Loucy (cell line): ENCODE measurements around the gene SPINDOC.
A peak's percentile ranks its signal among the peaks of the same experiment; 100 is the strongest.

ENCODE experiments used
- H2AFZ ChIP-seq: fragments of 200-600 bp; sonication (generic); 2 replicates; pipeline ENCODE4 v1.6.0; 2016; ENCODE audit warnings: antibody characterized with exemption, mild to moderate bottlenecking, low read length, moderate library complexity
- H3F3A ChIP-seq: fragments of 200-600 bp; 2 replicates; pipeline ENCODE4 v1.6.0; 2016; ENCODE audit warnings: antibody characterized with exemption, low read depth, mild to moderate bottlenecking
- H3K27me3 ChIP-seq: fragments of 200-600 bp; sonication (generic); 2 replicates; pipeline ENCODE4 v1.6.1; 2014; ENCODE audit warnings: low read length, mild to moderate bottlenecking; ENCODE audit not compliant: insufficient read depth, poor library complexity, severe bottlenecking
- H3K36me3 ChIP-seq: fragments of 200-600 bp; sonication (generic); 2 replicates; pipeline ENCODE4 v1.6.1; 2016; ENCODE audit warnings: low read length; ENCODE audit not compliant: insufficient read depth
- H3K4me1 ChIP-seq: fragments of 200-600 bp; sonication (generic); 2 replicates; pipeline ENCODE4 v1.5.1; 2014; ENCODE audit warnings: low read length, mild to moderate bottlenecking; ENCODE audit not compliant: insufficient read depth, poor library complexity, severe bottlenecking
- H3K4me2 ChIP-seq: fragments of 200-600 bp; sonication (generic); 2 replicates; pipeline ENCODE4 v1.6.0; 2014; ENCODE audit warnings: antibody characterized with exemption, low read length, low read depth, mild to moderate bottlenecking; ENCODE audit not compliant: poor library complexity, severe bottlenecking
- H3K4me3 ChIP-seq: fragments of 200-600 bp; sonication (generic); 2 replicates; pipeline ENCODE4 v1.5.1; 2014; ENCODE audit warnings: low read length, mild to moderate bottlenecking, mixed read lengths; ENCODE audit not compliant: poor library complexity, severe bottlenecking
- H3K79me2 ChIP-seq: fragments of 200-600 bp; sonication (generic); 2 replicates; pipeline ENCODE4 v1.6.1; 2014; ENCODE audit warnings: low read length; ENCODE audit not compliant: insufficient read depth
- H3K9ac ChIP-seq: fragments of 200-600 bp; sonication (generic); 2 replicates; pipeline ENCODE4 v1.6.0; 2014; ENCODE audit warnings: mild to moderate bottlenecking, low read depth, low read length, moderate library complexity; ENCODE audit not compliant: poor library complexity, severe bottlenecking
- H3K9me2 ChIP-seq: fragments of 200-600 bp; sonication (generic); replicated peaks from 2 replicates; pipeline ENCODE4 v1.6.1; 2016; ENCODE audit warnings: low read depth, low read length, mixed read lengths
- H3K9me3 ChIP-seq: fragments of 200-600 bp; sonication (generic); 2 replicates; pipeline ENCODE4 v1.6.1; 2014; ENCODE audit warnings: mild to moderate bottlenecking, antibody characterized with exemption, low read length, low read depth; ENCODE audit not compliant: insufficient read depth
- H4K20me1 ChIP-seq: fragments of 200-600 bp; sonication (generic); 2 replicates; pipeline ENCODE4 v1.6.0; 2014; ENCODE audit warnings: antibody characterized with exemption, low read length, mild to moderate bottlenecking; ENCODE audit not compliant: insufficient read depth, poor library complexity, severe bottlenecking
- EZH2phosphoT487 ChIP-seq: fragments of 200-600 bp; IDR thresholded peaks from 2 replicates; pipeline ENCODE4 v1.6.1; 2018; ENCODE audit warnings: antibody characterized with exemption, mild to moderate bottlenecking, moderate library complexity, borderline replicate concordance
- TF ChIP-seq, protein P1 (sequence below): fragments of 200-600 bp; sonication (generic); conservative IDR thresholded peaks from 2 replicates; pipeline ENCODE4 v1.5.1; 2014; ENCODE audit warnings: mild to moderate bottlenecking, antibody characterized with exemption, low read length

Gene SPINDOC

DNA sequence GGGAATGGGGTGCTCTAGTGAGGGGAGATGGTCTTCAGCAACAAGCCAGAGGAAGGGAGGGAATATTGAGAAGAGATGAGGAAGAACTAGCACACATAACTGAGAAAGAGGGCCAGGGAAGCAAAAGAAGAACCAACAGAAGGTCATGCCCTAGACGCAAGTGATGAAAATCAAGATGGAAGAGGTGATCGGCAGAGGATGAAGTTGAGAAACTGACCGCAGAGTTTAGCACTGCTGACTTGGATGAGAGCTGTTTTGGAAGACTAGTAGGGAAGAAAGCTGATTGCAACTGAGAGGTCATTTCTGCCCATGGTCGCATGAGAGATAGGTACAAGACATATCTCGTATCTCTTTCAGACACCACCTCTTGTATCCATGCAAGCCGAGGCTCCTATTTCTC lies 2.9 kb downstream of the SPINDOC start:
- H3K9me2 ChIP-seq: no peaks in the 10 kb centered on the region
- no peak overlapping the region for H2AFZ ChIP-seq
- peaks cover 37% of the 10 kb centered on the region for H3K36me3 ChIP-seq
- H3F3A ChIP-seq: no peaks in the 10 kb centered on the region
- peaks cover 56% of the 10 kb centered on the region for H3K79me2 ChIP-seq
- TF ChIP-seq EZH2phosphoT487: no peak
- TF ChIP-seq, protein P1, sequence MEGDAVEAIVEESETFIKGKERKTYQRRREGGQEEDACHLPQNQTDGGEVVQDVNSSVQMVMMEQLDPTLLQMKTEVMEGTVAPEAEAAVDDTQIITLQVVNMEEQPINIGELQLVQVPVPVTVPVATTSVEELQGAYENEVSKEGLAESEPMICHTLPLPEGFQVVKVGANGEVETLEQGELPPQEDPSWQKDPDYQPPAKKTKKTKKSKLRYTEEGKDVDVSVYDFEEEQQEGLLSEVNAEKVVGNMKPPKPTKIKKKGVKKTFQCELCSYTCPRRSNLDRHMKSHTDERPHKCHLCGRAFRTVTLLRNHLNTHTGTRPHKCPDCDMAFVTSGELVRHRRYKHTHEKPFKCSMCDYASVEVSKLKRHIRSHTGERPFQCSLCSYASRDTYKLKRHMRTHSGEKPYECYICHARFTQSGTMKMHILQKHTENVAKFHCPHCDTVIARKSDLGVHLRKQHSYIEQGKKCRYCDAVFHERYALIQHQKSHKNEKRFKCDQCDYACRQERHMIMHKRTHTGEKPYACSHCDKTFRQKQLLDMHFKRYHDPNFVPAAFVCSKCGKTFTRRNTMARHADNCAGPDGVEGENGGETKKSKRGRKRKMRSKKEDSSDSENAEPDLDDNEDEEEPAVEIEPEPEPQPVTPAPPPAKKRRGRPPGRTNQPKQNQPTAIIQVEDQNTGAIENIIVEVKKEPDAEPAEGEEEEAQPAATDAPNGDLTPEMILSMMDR: no peak
- H3K4me3 ChIP-seq: peak overlapping the region; percentile 98
- H4K20me1 ChIP-seq: peaks cover 47% of the 10 kb centered on the region
- H3K27me3 ChIP-seq: no peaks in the 10 kb centered on the region
- peak overlapping the region; percentile 98 for H3K4me2 ChIP-seq
- H3K9ac ChIP-seq: peak overlapping the region; percentile 52
- peaks cover 37% of the 10 kb centered on the region for H3K4me1 ChIP-seq
- H3K9me3 ChIP-seq: no peaks in the 10 kb centered on the region

DNA sequence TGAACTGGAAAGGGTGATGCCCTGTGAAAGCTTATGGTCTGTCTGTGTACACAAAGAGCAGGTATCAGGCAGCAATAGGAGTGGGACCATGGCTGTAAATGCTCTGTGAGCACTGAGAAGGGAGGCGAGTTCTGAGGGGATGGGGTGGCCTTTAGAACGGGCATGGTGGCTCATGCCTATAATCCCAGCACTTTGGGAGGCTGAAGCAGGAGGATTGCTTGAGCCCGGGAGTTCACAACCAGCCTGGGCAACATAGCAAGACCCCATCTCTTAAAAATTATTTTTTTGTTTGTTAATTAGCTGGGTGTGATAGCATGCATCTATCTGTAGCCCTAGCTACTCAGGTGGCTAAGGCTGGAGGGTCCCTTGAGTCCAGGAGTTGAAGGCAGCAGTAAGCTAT lies 3.5 kb downstream of the SPINDOC start:
- Histone ChIP-seq H3K27me3 (no peaks in the 10 kb centered on the region), H3K4me2 (peak overlapping the region; percentile 98), H2AFZ (no peak overlapping the region), H3K9me2 (no peaks in the 10 kb centered on the region), H3K36me3 (peaks cover 43% of the 10 kb centered on the region), H3K9ac (peak overlapping the region; percentile 52), H3K79me2 (peaks cover 56% of the 10 kb centered on the region), H3K9me3 (no peaks in the 10 kb centered on the region), H4K20me1 (peaks cover 47% of the 10 kb centered on the region), H3K4me1 (peaks cover 32% of the 10 kb centered on the region), H3K4me3 (peak overlapping the region; percentile 98), H3F3A (no peaks in the 10 kb centered on the region)
- TF ChIP-seq, protein P1: no peak
- no peak for TF ChIP-seq EZH2phosphoT487

GRCh38 chr11:63817758-63818498 lies 4.7 kb downstream of the SPINDOC start:
- TF ChIP-seq EZH2phosphoT487: no peak
- TF ChIP-seq, protein P1: no peak
- Histone ChIP-seq H3K79me2 (peaks cover 60% of the 10 kb centered on the region), H3F3A (no peaks in the 10 kb centered on the region; the same call in 1 of the 2 replicates), H3K36me3 (peaks cover 54% of the 10 kb centered on the region), H4K20me1 (peaks cover 47% of the 10 kb centered on the region), H3K27me3 (no peaks in the 10 kb centered on the region), H3K9ac (no peak overlapping the region), H3K4me1 (peaks cover 22% of the 10 kb centered on the region), H2AFZ (no peak overlapping the region), H3K9me2 (no peaks in the 10 kb centered on the region), H3K9me3 (no peaks in the 10 kb centered on the region), H3K4me2 (peak overlapping the region; percentile 20), H3K4me3 (no peak overlapping the region)
